ENCODE results near the gene MALT1. TPM values are rescaled to one million over a fixed set of nuclear protein-coding genes. Genes with fewer than 3 reads are reported as not detected.

MALT1 gene
- total and polyA plus RNA-seq, 2 donors (not counting 1 experiment from before 2014, with no cell fraction given): 42.4 to 81.2 TPM

GRCh38 chr18:58800582-58800981 is 129.3 kb downstream of the MALT1 start:
- peak overlapping the region; percentile 37 for H3K4me2 ChIP-seq (replicated peaks; ENCODE audit: low read depth, low read length, poor library complexity, severe bottlenecking)
- H3K27me3 ChIP-seq (replicated peaks in 1 of 4; ENCODE audit: control extremely low read depth in 1 of 4, control insufficient read depth in 3 of 4, insufficient read depth in 4 of 4, low read length in 3 of 4): no peaks in the 10 kb centered on the region
- POLR2A ChIA-PET: interaction anchor here (0.6 to 0.7 kb wide), 3 partner anchors 36 to 265 kb away, joined by 5 read pairs; no protein-coding TSS in a partner anchor
- no peak overlapping the region for H3K9ac ChIP-seq (ENCODE audit: low read length)
- DNase-seq (peak; percentile 56), ATAC-seq (ENCODE audit: low read depth) (peak; percentile 94)
- WGBS (ENCODE audit: insufficient coverage): 0% methylated on average over 1 of the region's 4 CpGs
- Mint-ChIP-seq H3K9me3 (ENCODE audit: insufficient read depth) (peaks cover 2% of the 10 kb centered on the region), H3K27me3 (no peaks in the 10 kb centered on the region), H3K4me1 (peaks cover 7% of the 10 kb centered on the region), H3K4me3 (peak overlapping the region; percentile 20), H3K27ac (peak overlapping the region; percentile 82)
- peak overlapping the region; percentile 70 for H2AFZ ChIP-seq (ENCODE audit: insufficient read depth, low read depth, low read length, poor library complexity, severe bottlenecking)
- peak overlapping the region in 1 of 2 donors; percentile 45 for H3K27ac ChIP-seq (ENCODE audit: low read length in 2 of 2)
- H4K20me1 ChIP-seq (ENCODE audit: control insufficient read depth, insufficient read depth, low read length, poor library complexity, severe bottlenecking): no peaks in the 10 kb centered on the region
- H3K4me1 ChIP-seq (ENCODE audit: control insufficient read depth in 2 of 2, insufficient read depth in 2 of 2, low read length in 2 of 2): peaks cover 4 to 6% of the 10 kb centered on the region in 2 donors
- H3K36me3 ChIP-seq (replicated peaks in 1 of 2; ENCODE audit: control extremely low read depth in 1 of 2, control insufficient read depth in 1 of 2, extremely low read depth in 1 of 2, insufficient read depth in 2 of 2, low read length in 1 of 2): no peaks in the 10 kb centered on the region
- H3K4me3 ChIP-seq (ENCODE audit: control extremely low read depth in 1 of 5, extremely low read depth in 1 of 5, insufficient read depth in 1 of 5, low read depth in 2 of 5, low read length in 4 of 5): no peak overlapping the region
- intact Hi-C loops (cut with micrococcal nuclease): no loop called here
- peaks cover 0 to 6% (median 6%) of the 10 kb centered on the region in 3 donors for H3K9me3 ChIP-seq (ENCODE audit: control extremely low read depth in 1 of 3, control insufficient read depth in 2 of 3, insufficient read depth in 1 of 3, low read length in 2 of 3)
- CTCF ChIA-PET: interaction anchor here (0.7 to 1.2 kb wide), 3 partner anchors 18 to 284 kb away, joined by 3 to 8 read pairs (median 3); no protein-coding TSS in a partner anchor
- H3K79me2 ChIP-seq (ENCODE audit: control insufficient read depth, insufficient read depth, low read length): no peaks in the 10 kb centered on the region
- TF ChIP-seq CTCF (IDR thresholded peaks at IDR 0.05) (no peak), EZH2 (IDR thresholded peaks at IDR 0.05; ENCODE audit: borderline replicate concordance, insufficient read depth, low read depth, low read length, poor library complexity, severe bottlenecking) (no peak)

- Histone ChIP-seq H3K27ac (ENCODE audit: low read length in 2 of 2) (no peak overlapping the region), H3K4me3 (ENCODE audit: control extremely low read depth in 1 of 5, extremely low read depth in 1 of 5, insufficient read depth in 1 of 5, low read depth in 2 of 5, low read length in 4 of 5) (no peak overlapping the region), H3K79me2 (ENCODE audit: control insufficient read depth, insufficient read depth, low read length) (no peaks in the 10 kb centered on the region), H4K20me1 (ENCODE audit: control insufficient read depth, insufficient read depth, low read length, poor library complexity, severe bottlenecking) (no peaks in the 10 kb centered on the region), H3K4me1 (ENCODE audit: control insufficient read depth in 2 of 2, insufficient read depth in 2 of 2, low read length in 2 of 2) (peaks cover 4 to 6% of the 10 kb centered on the region in 2 donors), H3K27me3 (replicated peaks in 1 of 4; ENCODE audit: control extremely low read depth in 1 of 4, control insufficient read depth in 3 of 4, insufficient read depth in 4 of 4, low read length in 3 of 4) (no peaks in the 10 kb centered on the region), H2AFZ (ENCODE audit: insufficient read depth, low read depth, low read length, poor library complexity, severe bottlenecking) (no peak overlapping the region), H3K36me3 (replicated peaks in 1 of 2; ENCODE audit: control extremely low read depth in 1 of 2, control insufficient read depth in 1 of 2, extremely low read depth in 1 of 2, insufficient read depth in 2 of 2, low read length in 1 of 2) (no peaks in the 10 kb centered on the region), H3K4me2 (replicated peaks; ENCODE audit: low read depth, low read length, poor library complexity, severe bottlenecking) (no peak overlapping the region), H3K9ac (ENCODE audit: low read length) (no peak overlapping the region), H3K9me3 (ENCODE audit: control extremely low read depth in 1 of 3, control insufficient read depth in 2 of 3, insufficient read depth in 1 of 3, low read length in 2 of 3) (peaks cover 0 to 6% (median 6%) of the 10 kb centered on the region in 3 donors)
- intact Hi-C loops (cut with micrococcal nuclease): no loop called here
- Mint-ChIP-seq H3K27me3 (no peaks in the 10 kb centered on the region), H3K27ac (no peak overlapping the region), H3K4me3 (no peak overlapping the region), H3K9me3 (ENCODE audit: insufficient read depth) (peaks cover 2% of the 10 kb centered on the region), H3K4me1 (peaks cover 7% of the 10 kb centered on the region)
- ChIA-PET CTCF (no interaction called here), POLR2A (no interaction called here)
- 75% methylated on average over 5 of the region's 5 CpGs for WGBS (ENCODE audit: insufficient coverage)
- no peak for TF ChIP-seq EZH2 (IDR thresholded peaks at IDR 0.05; ENCODE audit: borderline replicate concordance, insufficient read depth, low read depth, low read length, poor library complexity, severe bottlenecking)
- no peak for TF ChIP-seq CTCF (IDR thresholded peaks at IDR 0.05)
- ATAC-seq (ENCODE audit: low read depth) (no peak), DNase-seq (no peak)
Measured at GRCh38 chr18:58802959-58803358, 131.7 kb downstream of the MALT1 start.

Measured in B cell (primary cell).